GM19397 (cell line): ENCODE results near the gene NME8.

Source experiments
- ATAC-seq: cut with Tn5 transposase; IDR thresholded peaks from one replicate; pipeline ENCODE4 v1.9.1; 2021; ENCODE audit warnings: mild to moderate bottlenecking, moderate library complexity; ENCODE audit not compliant: unreplicated experiment

NME8 gene

GRCh38 chr7:37899712-37900247 is 51.4 kb downstream of the NME8 start:
- no peak for ATAC-seq

GRCh38 chr7:37901236-37901827 is 52.9 kb downstream of the NME8 start:
- ATAC-seq = no peak

- ATAC-seq = no peak
Observed at GRCh38 chr7:37901890-37902524, 53.6 kb downstream of the NME8 start.

GRCh38 chr7:37908221-37908788 is 59.9 kb downstream of the NME8 start:
- ATAC-seq = no peak

GRCh38 chr7:37912756-37913155 is 64.4 kb downstream of the NME8 start:
- ATAC-seq = no peak

GRCh38 chr7:37915438-37915837 is 67.0 kb downstream of the NME8 start:
- no peak for ATAC-seq

- no peak for ATAC-seq
Observed at GRCh38 chr7:37916017-37916672, 67.7 kb downstream of the NME8 start.

- ATAC-seq = no peak
Observed at GRCh38 chr7:37916673-37917660, 68.6 kb downstream of the NME8 start, which contains the start of gene SFRP4. SFRP4 (minus strand) TSS chr7:37916817; CDS start chr7:37916537, 280 bp downstream.

- no peak for ATAC-seq
Observed at GRCh38 chr7:37918526-37918925, 70.1 kb downstream of the NME8 start.

- peak; percentile 47 for ATAC-seq
Observed at GRCh38 chr7:37920305-37920848, 72.0 kb downstream of the NME8 start, which contains the start of gene EPDR1. EPDR1 (plus strand) TSS chr7:37920640; CDS start chr7:37920940, 300 bp downstream.

GRCh38 chr7:37920849-37921805 is 72.7 kb downstream of the NME8 start:
- ATAC-seq = peak; percentile 50

GRCh38 chr7:37921876-37922275 is 73.5 kb downstream of the NME8 start:
- ATAC-seq = no peak

- no peak for ATAC-seq
Observed at GRCh38 chr7:37923996-37924395, 75.6 kb downstream of the NME8 start.

GRCh38 chr7:37924491-37925041 is 76.2 kb downstream of the NME8 start:
- ATAC-seq = no peak

GRCh38 chr7:37925620-37926019 is 77.2 kb downstream of the NME8 start:
- no peak for ATAC-seq

- no peak for ATAC-seq
Observed at GRCh38 chr7:37927773-37928444, 79.5 kb downstream of the NME8 start.

- ATAC-seq = no peak
Observed at GRCh38 chr7:37928878-37929277, 80.5 kb downstream of the NME8 start.
